GM12873 (cell line): ENCODE data around the gene TP53RK.

Experiments
- CTCF ChIP-seq: IDR thresholded peaks from 2 replicates; pipeline ENCODE4 v1.5.1; 2012; ENCODE audit warnings: low read depth, mild to moderate bottlenecking, moderate library complexity, low read length, control low read depth; ENCODE audit not compliant: insufficient read depth; ENCODE audit errors: missing control alignments

TP53RK gene

GRCh38 chr20:46689082-46689753, at the start of gene TP53RK:
Gene TP53RK (minus strand): TSS chr20:46689444. CDS start chr20:46689414, 30 bp downstream.
- peak; percentile 35 for TF ChIP-seq CTCF

GRCh38 chr20:46735436-46735835, 46.2 kb upstream of the TP53RK start:
- TF ChIP-seq CTCF: no peak

GRCh38 chr20:46731770-46732169, 42.5 kb upstream of the TP53RK start:
- no peak for TF ChIP-seq CTCF

GRCh38 chr20:46725186-46726165, 36.2 kb upstream of the TP53RK start:
- no peak for TF ChIP-seq CTCF

- no peak for TF ChIP-seq CTCF
Measured at GRCh38 chr20:46724343-46724959, 35.2 kb upstream of the TP53RK start.

- no peak for TF ChIP-seq CTCF
Measured at GRCh38 chr20:46723039-46723438, 33.8 kb upstream of the TP53RK start.

- TF ChIP-seq CTCF: no peak
Measured at GRCh38 chr20:46722450-46722849, 33.2 kb upstream of the TP53RK start.
